Panc1 (cell line): Measurements from ENCODE around the gene MCCC2. TPM values are rescaled to one million over a fixed set of nuclear protein-coding genes. Genes with fewer than 3 reads are reported as not detected.

Experiments used
- ATAC-seq: fragments of 200-7000 bp; cut with Tn5 transposase; 2 replicates; pipeline ENCODE4 v1.9.1; 2020; ENCODE audit warnings: mild to moderate bottlenecking, moderate library complexity
- BruUV-seq: library from RNA; stranded (reverse); fragments of 400-500 nt; replicated peaks from 2 replicates; lab custom pipeline; 2021; lab: Mats Ljungman, UMichigan
- CTCF ChIA-PET: fragments of 300-600 bp; sonication (Branson Sonifier 250); formaldehyde crosslinking; loops from one replicate; lab custom pipeline; 2022; ENCODE audit warnings: antibody characterized with exemption; lab: Charles Lee
- POLR2A ChIA-PET: fragments of 300-600 bp; sonication (Branson Sonifier 250); formaldehyde crosslinking; loops from one replicate; lab custom pipeline; 2022; ENCODE audit warnings: antibody characterized with exemption; lab: Charles Lee
- DNase-seq: peaks from one replicate; pipeline ENCODE4 v3.0.0-alpha.2; 2010; ENCODE audit warnings: low read depth, low spot score
- H3K27ac ChIP-seq: 2 replicates; pipeline ENCODE4 v1.5.1; 2011; ENCODE audit warnings: mild to moderate bottlenecking, low read length, inconsistent platforms
- H3K27me3 ChIP-seq: fragments of 200-500 bp; sonication (Bioruptor generic); 2 replicates; pipeline ENCODE4 v1.6.0; 2014; ENCODE audit warnings: low read length, inconsistent platforms; ENCODE audit not compliant: control insufficient read depth, insufficient read depth
- H3K36me3 ChIP-seq: fragments of 200-500 bp; sonication (Bioruptor generic); 2 replicates; pipeline ENCODE4 v1.5.1; 2014; ENCODE audit warnings: inconsistent platforms, mild to moderate bottlenecking, low read length, moderate library complexity; ENCODE audit not compliant: control insufficient read depth, insufficient read depth
- H3K4me1 ChIP-seq: 2 replicates; pipeline ENCODE4 v1.5.1; 2011; ENCODE audit warnings: inconsistent platforms, mild to moderate bottlenecking, low read length, moderate library complexity; ENCODE audit not compliant: control insufficient read depth, insufficient read depth
- H3K4me3 ChIP-seq, 2 experiments: 2 replicates each; pipeline ENCODE4 v1.5.1; 2011 to 2012; ENCODE audit warnings: low read depth in 2 of 2, low read length in 2 of 2, mild to moderate bottlenecking in 2 of 2, inconsistent platforms in 1 of 2, moderate library complexity in 1 of 2
- H3K9me3 ChIP-seq: fragments of 200-500 bp; sonication (Bioruptor generic); 2 replicates; pipeline ENCODE4 v1.5.1; 2014; ENCODE audit warnings: low read depth, mild to moderate bottlenecking, inconsistent platforms, low read length, moderate library complexity; ENCODE audit not compliant: control insufficient read depth, insufficient read depth
- CTCF ChIP-seq: fragments of 450-650 bp; IDR thresholded peaks from 2 replicates; pipeline ENCODE4 v1.5.1; 2017; ENCODE audit warnings: mild to moderate bottlenecking
- POLR2AphosphoS5 ChIP-seq: IDR thresholded peaks from 2 replicates; pipeline ENCODE4 v1.6.1; 2012; ENCODE audit warnings: mild to moderate bottlenecking, low read depth, low read length, moderate library complexity
- SIN3A ChIP-seq: IDR thresholded peaks from 2 replicates; pipeline ENCODE4 v1.6.1; 2012; ENCODE audit warnings: low read depth, mild to moderate bottlenecking, low read length, moderate library complexity, borderline replicate concordance; ENCODE audit not compliant: insufficient read depth
- TCF7L2 ChIP-seq: IDR thresholded peaks from 2 replicates; pipeline ENCODE4 v1.6.1; 2011; ENCODE audit warnings: mild to moderate bottlenecking, low read depth, low read length, inconsistent platforms
- in situ Hi-C: cut with HindIII; loops from 2 replicates; pipeline ENCODE4 v1.10.0; 2016; ENCODE audit warnings: low sequenced_read_pairs, low pct_unique_long_range_greater_than_20kb
- intact Hi-C: fragments of 100-400 bp; cut with micrococcal nuclease; formaldehyde crosslinking; loops from one replicate; pipeline ENCODE4 v1.10.0; 2022; ENCODE audit not compliant: unreplicated experiment
- total RNA-seq: library from RNA; stranded (reverse); gene quantifications from one replicate; pipeline ENCODE4 v1.2.1, GENCODE V29; 2021; ENCODE audit not compliant: unreplicated experiment
- TF ChIP-seq, protein P1 (sequence below), 2 experiments: IDR thresholded peaks; 2 replicates each; pipeline ENCODE4 v1.6.1; 2011 to 2012; ENCODE audit warnings: low read depth in 2 of 2, control low read depth in 1 of 2, low read length in 1 of 2, mild to moderate bottlenecking in 1 of 2, moderate library complexity in 1 of 2; ENCODE audit not compliant: insufficient read depth in 1 of 2

MCCC2 gene
- total RNA-seq, 1 experiment from 2014 or later: 74.1 TPM

DNA sequence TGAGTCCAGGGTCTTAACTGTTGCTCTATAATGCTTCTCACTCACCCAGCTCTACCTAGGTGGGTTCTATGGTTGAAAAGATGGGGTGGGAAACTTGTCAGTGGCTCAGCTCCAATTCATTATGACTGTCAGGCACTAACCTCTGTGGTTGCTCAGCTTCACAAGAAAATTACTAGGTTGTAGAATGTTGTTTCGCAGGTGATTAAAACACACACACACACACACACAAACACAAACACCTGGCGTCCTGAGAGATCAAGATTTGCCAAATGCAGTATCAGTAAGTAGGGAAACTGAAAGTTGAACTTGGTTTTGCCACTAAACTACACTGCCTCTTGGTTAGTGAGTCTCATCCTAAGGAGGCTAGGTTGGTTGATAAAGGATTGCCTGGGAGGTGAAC is 2.8 kb downstream of the MCCC2 start:
- TF ChIP-seq POLR2AphosphoS5 (no peak), TCF7L2 (no peak), SIN3A (no peak), CTCF (no peak)
- TF ChIP-seq, protein P1, sequence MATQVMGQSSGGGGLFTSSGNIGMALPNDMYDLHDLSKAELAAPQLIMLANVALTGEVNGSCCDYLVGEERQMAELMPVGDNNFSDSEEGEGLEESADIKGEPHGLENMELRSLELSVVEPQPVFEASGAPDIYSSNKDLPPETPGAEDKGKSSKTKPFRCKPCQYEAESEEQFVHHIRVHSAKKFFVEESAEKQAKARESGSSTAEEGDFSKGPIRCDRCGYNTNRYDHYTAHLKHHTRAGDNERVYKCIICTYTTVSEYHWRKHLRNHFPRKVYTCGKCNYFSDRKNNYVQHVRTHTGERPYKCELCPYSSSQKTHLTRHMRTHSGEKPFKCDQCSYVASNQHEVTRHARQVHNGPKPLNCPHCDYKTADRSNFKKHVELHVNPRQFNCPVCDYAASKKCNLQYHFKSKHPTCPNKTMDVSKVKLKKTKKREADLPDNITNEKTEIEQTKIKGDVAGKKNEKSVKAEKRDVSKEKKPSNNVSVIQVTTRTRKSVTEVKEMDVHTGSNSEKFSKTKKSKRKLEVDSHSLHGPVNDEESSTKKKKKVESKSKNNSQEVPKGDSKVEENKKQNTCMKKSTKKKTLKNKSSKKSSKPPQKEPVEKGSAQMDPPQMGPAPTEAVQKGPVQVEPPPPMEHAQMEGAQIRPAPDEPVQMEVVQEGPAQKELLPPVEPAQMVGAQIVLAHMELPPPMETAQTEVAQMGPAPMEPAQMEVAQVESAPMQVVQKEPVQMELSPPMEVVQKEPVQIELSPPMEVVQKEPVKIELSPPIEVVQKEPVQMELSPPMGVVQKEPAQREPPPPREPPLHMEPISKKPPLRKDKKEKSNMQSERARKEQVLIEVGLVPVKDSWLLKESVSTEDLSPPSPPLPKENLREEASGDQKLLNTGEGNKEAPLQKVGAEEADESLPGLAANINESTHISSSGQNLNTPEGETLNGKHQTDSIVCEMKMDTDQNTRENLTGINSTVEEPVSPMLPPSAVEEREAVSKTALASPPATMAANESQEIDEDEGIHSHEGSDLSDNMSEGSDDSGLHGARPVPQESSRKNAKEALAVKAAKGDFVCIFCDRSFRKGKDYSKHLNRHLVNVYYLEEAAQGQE (IDR thresholded peaks at IDR 0.05; ENCODE audit: insufficient read depth in 1 of 2, low read depth in 2 of 2, low read length in 1 of 2): no peak
- Histone ChIP-seq H3K9me3 (no peaks in the 10 kb centered on the region), H3K4me3 (no peak overlapping the region), H3K36me3 (no peaks in the 10 kb centered on the region), H3K27me3 (no peaks in the 10 kb centered on the region), H3K4me1 (peaks cover 12% of the 10 kb centered on the region; the same call in 1 of the 2 replicates), H3K27ac (no peak overlapping the region)
- no peak for DNase-seq
- in situ Hi-C loops: no loop called here
- intact Hi-C loops: no loop called here
- ChIA-PET POLR2A (no interaction called here), CTCF (no interaction called here)
- no TSS peak for BruUV-seq
- ATAC-seq: no peak

DNA sequence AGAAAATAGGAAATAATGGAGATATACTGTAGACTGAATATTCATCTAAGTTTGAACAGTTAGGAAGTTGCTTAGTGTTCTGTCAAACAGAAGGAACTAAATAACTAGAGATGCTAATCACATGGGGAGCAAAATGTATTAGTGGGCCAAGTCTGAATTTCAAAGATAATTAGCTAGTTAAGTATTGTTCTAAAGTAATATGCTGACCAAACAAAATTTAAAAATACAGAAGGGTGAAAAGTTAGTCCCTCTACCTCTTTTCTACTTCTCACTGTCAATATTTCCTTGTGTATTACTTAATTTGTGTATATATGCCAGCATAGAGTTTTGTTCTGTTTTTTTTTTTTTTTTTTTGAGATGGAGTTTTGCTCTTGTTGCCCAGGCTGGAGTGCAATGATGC is 4.0 kb downstream of the MCCC2 start:
- no peaks in the 10 kb centered on the region for H3K27me3 ChIP-seq
- CTCF ChIA-PET: interaction anchor here (0.7 kb wide), 1 partner anchor 79 kb away, joined by 4 read pairs; no protein-coding TSS in a partner anchor
- H3K27ac ChIP-seq: no peak overlapping the region
- H3K4me3 ChIP-seq: no peak overlapping the region
- ATAC-seq (no peak), DNase-seq (no peak)
- no peak for TF ChIP-seq POLR2AphosphoS5
- TF ChIP-seq CTCF: no peak
- TF ChIP-seq, protein P1 (IDR thresholded peaks at IDR 0.05; ENCODE audit: insufficient read depth in 1 of 2, low read depth in 2 of 2, low read length in 1 of 2): no peak
- TF ChIP-seq TCF7L2: no peak
- no peak for TF ChIP-seq SIN3A
- intact Hi-C loops: no loop called here
- H3K36me3 ChIP-seq: 0 out of 2 replicates have a peak, but pooled peaks cover 3% of the 10 kb centered on the region
- in situ Hi-C loops: no loop called here
- no peaks in the 10 kb centered on the region for H3K9me3 ChIP-seq
- peaks cover 12% of the 10 kb centered on the region; the same call in 1 of the 2 replicates for H3K4me1 ChIP-seq
- POLR2A ChIA-PET: no interaction called here
- no TSS peak for BruUV-seq
